ENCODE measurements around the gene PRKCA.
"Not testable (repeated sequence)": the region's sequence is repeated elsewhere in the genome, so short reads cannot be mapped to it uniquely, and the experiment has no call there.

Gene PRKCA

DNA sequence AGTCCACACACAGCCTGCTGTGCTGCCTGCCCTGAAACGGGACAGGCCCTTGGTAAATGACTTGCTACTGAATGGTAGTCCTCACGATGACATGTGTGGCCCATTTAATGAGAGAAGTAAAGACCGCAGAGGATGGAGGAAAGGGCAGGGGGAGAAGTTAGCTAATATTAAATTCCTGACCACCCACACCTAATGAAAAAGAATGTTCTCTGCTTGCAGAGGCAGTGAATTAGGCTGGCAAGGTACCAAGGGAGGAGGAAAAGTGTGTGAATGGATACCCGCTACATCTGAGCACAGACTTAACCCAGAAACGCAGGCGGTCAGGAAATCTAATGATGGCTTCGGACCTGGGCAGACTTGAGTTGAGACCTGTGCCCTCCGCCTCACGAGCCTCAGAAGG, 141.2 kb downstream of the PRKCA start:
- DNase-seq, result no peak

- no peak for DNase-seq
Observed at GRCh38 chr17:66444031-66444430, 141.6 kb downstream of the PRKCA start.

- DNase-seq, result no peak
Observed at GRCh38 chr17:66445229-66445628, 142.8 kb downstream of the PRKCA start.

DNA sequence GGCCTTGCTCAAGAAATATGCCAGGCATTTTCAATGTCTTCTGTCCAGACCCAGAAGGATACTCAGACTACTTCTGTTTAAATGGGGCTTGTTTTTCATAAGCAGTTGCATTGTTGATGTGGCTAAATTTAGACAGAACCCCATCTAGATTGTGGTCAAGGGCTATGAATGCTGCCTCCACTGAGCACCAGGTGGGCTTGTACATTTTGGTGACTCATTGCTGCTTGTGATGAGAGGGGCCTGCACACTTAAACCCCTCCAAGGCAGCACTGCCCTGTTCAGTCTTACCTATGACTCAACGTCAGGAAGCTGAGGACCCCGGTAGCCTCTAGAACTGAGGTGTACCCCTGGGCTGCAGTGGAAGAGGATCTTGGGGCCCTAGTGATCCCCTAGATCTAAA, 144.0 kb downstream of the PRKCA start:
- no peak for DNase-seq

- no peak for DNase-seq
Observed at GRCh38 chr17:66447159-66447558, 144.7 kb downstream of the PRKCA start.

DNA sequence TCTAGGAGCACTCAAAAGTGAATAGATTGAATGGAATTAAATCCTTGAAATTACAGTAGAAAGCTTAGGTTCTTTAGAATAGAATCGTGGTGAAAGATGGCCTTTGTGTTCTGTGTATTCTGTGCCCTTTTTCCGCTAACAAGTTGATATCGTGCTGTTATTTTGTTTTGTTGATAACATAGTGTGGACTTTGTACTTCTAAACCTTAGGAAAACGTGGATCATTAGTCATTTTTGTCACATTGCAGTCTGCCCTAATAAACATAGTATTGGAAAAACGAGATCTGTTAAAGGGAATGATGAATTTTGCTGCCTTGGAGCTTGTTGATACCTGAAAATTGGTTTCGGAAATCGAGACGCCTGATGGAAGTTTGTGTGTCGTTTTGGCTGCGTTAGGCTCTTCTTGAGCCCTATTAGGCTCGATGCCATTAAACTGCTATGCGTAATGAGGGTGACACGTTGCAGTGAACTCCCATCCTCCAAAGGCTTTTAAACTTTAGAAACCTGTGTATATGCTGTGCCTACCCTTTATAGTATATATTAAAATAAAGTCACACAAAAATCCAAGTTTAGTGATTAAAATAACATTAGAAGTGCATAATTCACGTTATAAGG, 145.7 kb downstream of the PRKCA start:
- DNase-seq, result no peak

DNA sequence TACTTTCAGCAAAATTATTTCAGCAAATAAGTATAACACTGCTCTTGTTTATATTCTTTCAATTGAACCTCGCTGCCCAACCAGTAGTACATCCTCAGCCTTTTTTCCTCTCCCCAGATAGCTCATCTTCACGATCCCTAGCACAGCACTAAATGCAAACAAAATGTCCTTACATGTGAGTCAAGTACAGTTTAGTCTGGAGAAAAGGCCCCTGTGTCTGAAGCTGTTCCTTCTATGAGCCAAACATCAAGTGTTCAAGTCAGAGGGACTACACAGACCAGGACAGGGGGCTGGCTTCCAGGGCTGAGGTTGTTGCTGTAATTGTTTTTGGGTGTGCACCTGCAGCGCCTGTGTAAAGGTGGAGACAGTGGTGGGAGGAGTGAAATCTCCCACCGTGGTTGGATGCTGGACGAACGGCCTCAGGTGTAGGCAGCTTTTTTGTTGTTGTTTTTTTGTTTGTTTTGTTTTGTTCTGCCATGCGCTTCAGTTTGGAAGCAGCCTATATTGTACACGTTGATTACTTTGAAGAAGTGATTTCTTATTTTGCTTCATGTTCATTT, 147.1 kb downstream of the PRKCA start:
- no peak for DNase-seq

DNA sequence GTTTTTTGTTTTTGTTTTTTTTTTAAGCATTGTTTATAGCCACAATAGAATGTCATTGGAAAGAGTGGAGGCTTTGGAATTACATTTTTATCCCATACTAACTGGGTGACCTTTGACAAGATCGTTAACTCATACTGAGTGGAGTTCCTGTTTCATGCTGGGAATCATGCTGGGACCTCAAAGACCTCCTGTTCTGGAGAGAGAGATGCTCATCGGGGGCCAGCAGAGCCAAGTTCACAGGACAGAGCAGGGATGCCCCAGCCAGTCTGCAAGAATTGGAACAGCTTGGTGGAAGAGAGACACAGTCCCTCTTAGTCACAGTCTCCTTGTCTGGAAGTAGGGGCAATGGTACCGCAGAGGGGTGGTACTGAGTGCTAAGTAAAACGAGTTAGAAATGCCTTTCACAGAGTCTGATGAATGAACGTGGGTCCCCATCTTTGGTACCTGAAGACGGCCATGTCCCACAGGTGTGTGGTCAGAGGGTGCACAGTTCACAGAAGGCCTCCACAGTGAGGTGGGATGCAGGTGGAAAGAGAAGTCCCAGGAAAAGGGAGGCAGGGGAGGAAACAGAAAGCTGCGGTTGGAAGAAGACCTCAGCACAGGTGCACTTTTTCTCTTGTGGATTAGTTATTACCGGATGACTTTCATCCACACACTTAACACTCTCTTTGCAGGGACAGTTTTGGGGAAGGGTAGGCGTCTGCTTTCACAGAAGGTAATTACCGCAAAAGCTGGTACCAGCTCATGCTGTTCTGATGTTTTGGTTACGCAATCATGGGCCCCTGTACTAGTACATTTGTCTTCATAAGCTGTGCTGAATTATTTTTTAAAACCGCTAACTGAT, 147.8 kb downstream of the PRKCA start:
- DNase-seq, result no peak

GRCh38 chr17:66450852-66451158, 148.4 kb downstream of the PRKCA start:
- no peak for DNase-seq

DNA sequence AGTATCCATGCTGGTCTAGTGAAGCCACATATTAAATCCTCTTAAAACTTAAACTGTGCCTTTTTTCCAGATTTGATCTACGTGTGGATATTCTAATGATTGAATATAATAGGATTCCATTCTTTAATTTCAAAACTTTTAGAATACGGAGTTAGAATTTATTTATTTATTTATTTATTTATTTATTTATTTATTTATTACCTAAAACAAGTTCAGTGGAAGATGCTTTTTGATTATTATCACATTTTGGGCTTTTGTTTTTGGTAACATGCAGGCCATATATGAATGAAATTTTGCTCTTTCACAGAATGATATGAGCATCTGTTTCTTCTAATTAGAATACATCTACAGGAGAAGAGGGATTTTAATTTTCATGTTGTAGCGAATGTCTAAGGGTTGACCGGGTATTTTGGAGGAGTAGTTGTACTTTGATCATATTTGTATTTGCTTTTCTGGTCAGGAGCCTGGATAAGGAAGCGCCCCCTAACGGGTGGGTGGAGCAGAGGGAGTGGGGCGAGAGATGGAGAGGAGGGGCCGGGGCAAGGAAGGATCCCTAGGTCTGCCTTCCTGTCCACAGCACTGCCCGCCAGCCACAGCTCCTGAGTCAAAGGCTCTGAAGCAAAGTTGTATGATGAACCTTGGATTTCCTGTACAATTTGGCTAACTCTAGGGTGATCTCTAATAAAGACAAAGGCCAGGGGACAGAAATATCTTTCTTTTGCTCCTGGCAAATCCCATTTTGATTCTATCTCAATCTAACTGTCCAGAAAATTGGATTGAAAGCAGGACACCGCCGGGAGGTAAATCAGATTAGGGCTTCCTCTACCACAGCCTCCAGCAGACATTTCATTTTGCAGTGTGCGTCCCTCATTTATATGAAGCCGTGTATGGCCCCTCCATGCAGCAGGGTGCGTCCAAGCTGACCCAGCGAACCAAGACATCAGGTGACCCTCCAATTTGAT, 149.1 kb downstream of the PRKCA start:
- DNase-seq, result no peak

- no peak for DNase-seq
Observed at GRCh38 chr17:66455060-66455459, 152.6 kb downstream of the PRKCA start.

- DNase-seq, result not testable (repeated sequence)
Observed at GRCh38 chr17:66457499-66457898, 155.1 kb downstream of the PRKCA start.

GRCh38 chr17:66458782-66459181, 156.4 kb downstream of the PRKCA start:
- no peak for DNase-seq

GRCh38 chr17:66459811-66460270, 157.4 kb downstream of the PRKCA start:
- no peak for DNase-seq

GRCh38 chr17:66460558-66460957, 158.1 kb downstream of the PRKCA start:
- DNase-seq, result no peak

GRCh38 chr17:66461343-66461995, 159.1 kb downstream of the PRKCA start:
- DNase-seq, result no peak

- no peak for DNase-seq
Observed at GRCh38 chr17:66462010-66462409, 159.6 kb downstream of the PRKCA start.

DNA sequence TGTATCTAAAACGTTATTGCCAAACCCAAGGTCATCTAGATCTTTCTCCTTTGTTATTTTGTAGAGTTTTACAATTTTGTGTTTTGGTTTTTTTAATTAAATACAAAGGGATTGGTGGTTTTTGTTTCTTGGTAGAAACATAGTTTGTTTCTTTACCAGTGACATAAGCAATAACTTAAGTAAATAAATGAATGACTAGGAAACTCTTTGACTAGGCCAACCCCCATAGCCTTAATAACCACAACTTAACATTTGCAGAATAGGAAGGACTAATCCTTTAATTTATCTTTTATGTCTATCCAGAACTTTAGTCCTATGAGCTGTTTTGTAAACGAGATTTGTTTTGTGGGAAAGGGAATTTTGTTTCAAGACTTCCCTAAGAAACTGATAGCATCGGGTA, 162.5 kb downstream of the PRKCA start:
- no peak for DNase-seq

- DNase-seq, result no peak
Observed at GRCh38 chr17:66465701-66466100, 163.3 kb downstream of the PRKCA start.

DNA sequence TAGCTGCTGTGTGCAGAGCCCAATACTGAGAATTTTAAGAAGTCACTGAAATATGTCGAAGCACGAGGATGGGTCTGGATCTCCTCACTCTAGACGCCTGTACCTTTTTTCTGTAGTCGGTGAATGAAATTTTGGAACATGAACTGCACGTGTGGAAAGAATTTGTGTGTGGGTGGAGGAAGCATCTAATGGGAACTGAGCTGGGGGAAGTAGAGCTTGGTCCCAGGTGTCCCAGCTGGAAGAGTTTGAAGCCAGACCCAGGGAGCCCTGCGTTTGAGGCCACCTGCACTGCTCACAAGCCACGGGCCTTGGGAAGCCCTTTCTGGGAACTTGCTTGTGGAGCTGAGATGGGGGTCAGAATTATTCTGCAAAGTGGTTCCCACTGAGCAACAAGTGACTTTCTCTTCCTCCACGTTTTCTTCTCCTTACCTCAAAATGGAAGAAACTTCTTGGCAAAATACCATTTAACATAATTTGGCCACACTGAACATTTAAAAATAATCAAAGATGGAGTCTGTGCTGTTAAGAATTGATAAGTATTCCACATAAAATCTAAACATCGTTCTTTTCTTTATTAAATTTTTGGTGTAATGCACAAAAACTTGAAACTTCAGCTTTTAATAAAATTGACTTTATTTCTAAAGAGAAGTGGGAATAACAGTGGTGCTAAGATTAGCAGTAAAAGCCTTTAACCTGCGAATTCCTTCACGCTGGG, 163.8 kb downstream of the PRKCA start:
- DNase-seq, result no peak

DNA sequence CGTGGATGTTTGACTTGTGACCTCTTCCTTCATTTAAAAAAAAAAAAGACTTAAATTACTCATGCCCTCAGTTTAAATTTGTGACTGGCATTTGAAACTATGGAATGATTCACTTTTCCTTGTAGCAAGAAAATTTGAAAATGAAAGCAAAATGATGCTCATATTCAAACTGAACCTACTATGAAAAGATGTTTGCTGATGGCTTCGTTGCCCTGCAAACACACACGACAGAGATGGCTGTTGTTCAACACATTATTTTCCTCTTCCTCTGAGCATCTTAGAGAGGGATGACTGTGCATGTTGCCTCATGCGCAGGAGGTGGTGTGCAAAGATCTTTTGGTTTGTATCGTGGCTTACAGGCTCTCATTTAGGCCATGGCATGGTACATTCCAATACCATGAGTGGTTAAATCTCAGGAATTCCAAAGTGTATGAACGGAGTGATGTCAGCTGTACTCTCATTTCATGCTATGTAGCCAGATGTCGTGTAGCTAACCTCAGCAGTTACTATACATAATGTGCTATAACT, 164.5 kb downstream of the PRKCA start:
- no peak for DNase-seq

GRCh38 chr17:66467766-66468165, 165.4 kb downstream of the PRKCA start:
- no peak for DNase-seq
